HepG2 (cell line): ENCODE results near the gene SLC22A15. TPM values are rescaled to one million over a fixed set of nuclear protein-coding genes. Genes with fewer than 3 reads are reported as not detected.
A peak's percentile ranks its signal among the peaks of the same experiment; 100 is the strongest.

ENCODE experiments used
- ARID2 ChIP-seq: sonication (generic); formaldehyde crosslinking; IDR thresholded peaks from 2 replicates; pipeline ENCODE4 v1.8.1; 2022; ENCODE audit warnings: mild to moderate bottlenecking, missing genetic modification reagents, borderline replicate concordance
- ATRX ChIP-seq: sonication (generic); formaldehyde crosslinking; IDR thresholded peaks from 2 replicates; pipeline ENCODE4 v1.4.0; 2020; ENCODE audit warnings: missing genetic modification reagents, borderline replicate concordance
- CCAR2 ChIP-seq: fragments of 200-400 bp; formaldehyde crosslinking; optimal IDR thresholded peaks from 2 replicates; pipeline ENCODE3; 2018; ENCODE audit warnings: low read depth, mild to moderate bottlenecking, low read length, moderate library complexity
- DMAP1 ChIP-seq: IDR thresholded peaks from 2 replicates; pipeline ENCODE4 v1.6.1; 2016
- FOXA1 ChIP-seq, 2 experiments: fragments of 450-650 bp in 1 of 2; sonication (generic) in 1 of 2; formaldehyde crosslinking in 1 of 2; IDR thresholded peaks; 2 replicates each; pipeline versions ENCODE4 v1.4.0 to v1.6.1; 2016 to 2020; ENCODE audit warnings: missing genetic modification reagents in 1 of 2
- GATAD2A ChIP-seq: IDR thresholded peaks from 2 replicates; pipeline ENCODE4 v1.6.1; 2016
- HMG20A ChIP-seq: IDR thresholded peaks from 2 replicates; pipeline ENCODE4 v1.6.1; 2016; ENCODE audit warnings: borderline replicate concordance
- HNRNPK ChIP-seq: fragments of 200-400 bp; formaldehyde crosslinking; IDR thresholded peaks from 2 replicates; pipeline ENCODE4 v1.6.1; 2018; ENCODE audit warnings: low read length, low read depth, moderate library complexity, mild to moderate bottlenecking; ENCODE audit not compliant: poor library complexity, severe bottlenecking
- HOXD1 ChIP-seq: sonication (generic); formaldehyde crosslinking; IDR thresholded peaks from 2 replicates; pipeline ENCODE4 v1.5.0; 2020; ENCODE audit warnings: missing genetic modification reagents
- KAT7 ChIP-seq: IDR thresholded peaks from 2 replicates; pipeline ENCODE4 v1.6.1; 2018; ENCODE audit warnings: borderline replicate concordance, missing compliant biosample characterization
- KAT8 ChIP-seq: IDR thresholded peaks from 2 replicates; pipeline ENCODE4 v1.6.1; 2016; ENCODE audit warnings: missing genetic modification reagents, missing compliant biosample characterization
- NCOA5 ChIP-seq: sonication (generic); formaldehyde crosslinking; IDR thresholded peaks from 2 replicates; pipeline ENCODE4 v1.4.0; 2020; ENCODE audit warnings: missing genetic modification reagents
- NR2F1 ChIP-seq, 2 experiments: fragments of 450-650 bp in 1 of 2; formaldehyde crosslinking in 1 of 2; IDR thresholded peaks; 2 replicates each; pipeline versions ENCODE4 v1.5.0 to v1.6.1; 2016 to 2020; ENCODE audit warnings: mild to moderate bottlenecking in 1 of 2, missing compliant biosample characterization in 1 of 2, missing genetic modification reagents in 1 of 2, moderate library complexity in 1 of 2
- RARA ChIP-seq: IDR thresholded peaks from 2 replicates; pipeline ENCODE4 v1.6.1; 2016; ENCODE audit warnings: missing genetic modification reagents, missing compliant biosample characterization
- RCOR2 ChIP-seq: IDR thresholded peaks from 2 replicates; pipeline ENCODE4 v1.6.1; 2016; ENCODE audit warnings: missing biosample characterization, missing genetic modification reagents
- RFXAP ChIP-seq: sonication (generic); formaldehyde crosslinking; IDR thresholded peaks from 2 replicates; pipeline ENCODE4 v1.4.0; 2020; ENCODE audit warnings: missing genetic modification reagents, borderline replicate concordance
- ZFAT ChIP-seq: sonication (generic); formaldehyde crosslinking; conservative IDR thresholded peaks from 2 replicates; pipeline ENCODE4 v1.8.1; 2023; ENCODE audit warnings: missing genetic modification reagents, inconsistent platforms
- ZNF138 ChIP-seq: sonication (generic); formaldehyde crosslinking; IDR thresholded peaks from 2 replicates; pipeline ENCODE4 v1.5.0; 2020; ENCODE audit warnings: mild to moderate bottlenecking, low read depth, missing genetic modification reagents
- ZNF180 ChIP-seq: sonication (generic); formaldehyde crosslinking; IDR thresholded peaks from 2 replicates; pipeline ENCODE4 v1.4.0; 2020; ENCODE audit warnings: low read depth, missing genetic modification reagents, borderline replicate concordance
- ZNF441 ChIP-seq: sonication (generic); formaldehyde crosslinking; IDR thresholded peaks from 2 replicates; pipeline ENCODE4 v1.7.0; 2021; ENCODE audit warnings: missing genetic modification reagents, borderline replicate concordance
- ZNF589 ChIP-seq: sonication (generic); formaldehyde crosslinking; conservative IDR thresholded peaks from 2 replicates; pipeline ENCODE4 v1.8.0; 2022; ENCODE audit warnings: mild to moderate bottlenecking, moderate library complexity, missing genetic modification reagents
- ZSCAN31 ChIP-seq: sonication (generic); formaldehyde crosslinking; IDR thresholded peaks from 2 replicates; pipeline ENCODE4 v1.5.0; 2020; ENCODE audit warnings: low read depth, mild to moderate bottlenecking, missing genetic modification reagents
- polyA plus RNA-seq, 8 experiments: library from polyadenylated mRNA; depleted of rRNA in 3 of 8; stranded (reverse) in 7 of 8; unstranded in 1 of 8; fragments of >200 nt; fragmentation: Illumina TruSeq in 4 of 8; extraction: Trizol in 4 of 8; gene quantifications; 2 replicates each; pipeline versions ENCODE4 v1.2.1 to v1.2.3, GENCODE V29; 2011 to 2016; ENCODE audit warnings: low read depth in 4 of 8, missing spikeins in 1 of 8, mixed read lengths in 1 of 8; ENCODE audit not compliant: insufficient read depth in 1 of 8
- total RNA-seq, 5 experiments: library from RNA; depleted of rRNA; stranded (reverse); fragments of >200 nt; fragmentation: Illumina TruSeq; extraction: Trizol; gene quantifications; 2 replicates each; pipeline ENCODE4 v1.2.3, GENCODE V29; 2016; ENCODE audit warnings: low read depth in 1 of 5
- TF ChIP-seq, protein P1 (sequence below): sonication (generic); formaldehyde crosslinking; IDR thresholded peaks from 2 replicates; pipeline ENCODE4 v1.8.1; 2022; ENCODE audit warnings: mild to moderate bottlenecking, missing genetic modification reagents
- TF ChIP-seq, protein P2 (sequence below): sonication (generic); formaldehyde crosslinking; IDR thresholded peaks from 2 replicates; pipeline ENCODE4 v1.8.0; 2022; ENCODE audit warnings: missing genetic modification reagents, mild to moderate bottlenecking, moderate library complexity, borderline replicate concordance
- TF ChIP-seq, protein P3 (sequence below): sonication (generic); formaldehyde crosslinking; IDR thresholded peaks from 2 replicates; pipeline ENCODE4 v1.4.0; 2020; ENCODE audit warnings: mild to moderate bottlenecking, low read depth, missing genetic modification reagents
- TF ChIP-seq, protein P4 (sequence below): IDR thresholded peaks from 2 replicates; pipeline ENCODE4 v1.6.1; 2012; ENCODE audit warnings: inconsistent platforms
- TF ChIP-seq, protein P5 (sequence below): sonication (generic); formaldehyde crosslinking; IDR thresholded peaks from 2 replicates; pipeline ENCODE4 v1.5.0; 2020; ENCODE audit warnings: missing genetic modification reagents

SLC22A15 gene
- total and polyA plus RNA-seq, 2 of the 13 experiments (the other 11 are each of a cell fraction or from before 2014, with no cell fraction given): 0.24 to 1.7 TPM

DNA sequence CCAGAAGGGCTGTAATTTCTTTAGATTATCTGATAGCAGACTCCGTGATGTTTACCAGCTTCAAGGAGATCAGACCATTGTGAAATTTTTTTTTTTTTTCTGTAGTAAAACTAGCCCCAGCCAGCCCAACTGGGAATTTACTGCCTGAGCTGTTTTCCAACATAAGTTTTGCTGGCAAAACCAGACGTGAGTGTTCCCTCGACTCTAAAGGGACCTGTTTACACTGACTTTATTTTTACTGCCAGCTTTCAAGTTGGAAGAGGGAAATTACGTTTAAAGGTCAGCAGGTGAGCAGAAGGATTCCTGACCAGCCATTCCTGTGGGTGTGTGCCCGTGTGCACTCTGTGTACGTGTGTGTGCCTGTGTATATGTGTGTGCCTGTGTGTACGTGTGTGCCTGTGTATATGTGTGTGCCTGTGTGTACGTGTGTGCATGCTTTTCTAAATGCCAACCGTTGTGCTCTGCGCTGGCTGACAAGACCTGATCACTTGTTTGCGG is 135.3 kb downstream of the SLC22A15 start (continued):
- TF ChIP-seq, protein P1, sequence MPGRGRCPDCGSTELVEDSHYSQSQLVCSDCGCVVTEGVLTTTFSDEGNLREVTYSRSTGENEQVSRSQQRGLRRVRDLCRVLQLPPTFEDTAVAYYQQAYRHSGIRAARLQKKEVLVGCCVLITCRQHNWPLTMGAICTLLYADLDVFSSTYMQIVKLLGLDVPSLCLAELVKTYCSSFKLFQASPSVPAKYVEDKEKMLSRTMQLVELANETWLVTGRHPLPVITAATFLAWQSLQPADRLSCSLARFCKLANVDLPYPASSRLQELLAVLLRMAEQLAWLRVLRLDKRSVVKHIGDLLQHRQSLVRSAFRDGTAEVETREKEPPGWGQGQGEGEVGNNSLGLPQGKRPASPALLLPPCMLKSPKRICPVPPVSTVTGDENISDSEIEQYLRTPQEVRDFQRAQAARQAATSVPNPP: no peak
- TF ChIP-seq FOXA1 (IDR thresholded peaks at IDR 0.05) (no peak), FOXA1 (CRISPR knock-in tag; IDR thresholded peaks at IDR 0.05) (0 out of 2 replicates have a peak, but pooled peaks have one; percentile 10), CCAR2 (no peak), ZNF441 (CRISPR knock-in tag) (no peak), KAT7 (no peak), DMAP1 (CRISPR knock-in tag) (no peak), HNRNPK (no peak), NCOA5 (CRISPR knock-in tag) (no peak), GATAD2A (CRISPR knock-in tag) (peak; percentile 16; the same call in 1 of the 2 replicates), RFXAP (CRISPR knock-in tag) (no peak), ZNF589 (no peak), HMG20A (no peak), RARA (CRISPR knock-in tag) (peak; percentile 53), NR2F1 (CRISPR knock-in tag; IDR thresholded peaks at IDR 0.05) (0 out of 4 replicates have a peak, but pooled peaks of 1 of the 2 experiments have one; percentile 20), ZSCAN31 (CRISPR knock-in tag) (no peak), HOXD1 (no peak), ZNF180 (CRISPR knock-in tag) (no peak), KAT8 (CRISPR knock-in tag) (no peak), ZFAT (CRISPR knock-in tag) (no peak), ATRX (CRISPR knock-in tag) (no peak), ZNF138 (CRISPR knock-in tag) (no peak), ARID2 (no peak), RCOR2 (CRISPR knock-in tag) (0 out of 2 replicates have a peak, but pooled peaks have one; percentile 16)
- TF ChIP-seq, protein P2, sequence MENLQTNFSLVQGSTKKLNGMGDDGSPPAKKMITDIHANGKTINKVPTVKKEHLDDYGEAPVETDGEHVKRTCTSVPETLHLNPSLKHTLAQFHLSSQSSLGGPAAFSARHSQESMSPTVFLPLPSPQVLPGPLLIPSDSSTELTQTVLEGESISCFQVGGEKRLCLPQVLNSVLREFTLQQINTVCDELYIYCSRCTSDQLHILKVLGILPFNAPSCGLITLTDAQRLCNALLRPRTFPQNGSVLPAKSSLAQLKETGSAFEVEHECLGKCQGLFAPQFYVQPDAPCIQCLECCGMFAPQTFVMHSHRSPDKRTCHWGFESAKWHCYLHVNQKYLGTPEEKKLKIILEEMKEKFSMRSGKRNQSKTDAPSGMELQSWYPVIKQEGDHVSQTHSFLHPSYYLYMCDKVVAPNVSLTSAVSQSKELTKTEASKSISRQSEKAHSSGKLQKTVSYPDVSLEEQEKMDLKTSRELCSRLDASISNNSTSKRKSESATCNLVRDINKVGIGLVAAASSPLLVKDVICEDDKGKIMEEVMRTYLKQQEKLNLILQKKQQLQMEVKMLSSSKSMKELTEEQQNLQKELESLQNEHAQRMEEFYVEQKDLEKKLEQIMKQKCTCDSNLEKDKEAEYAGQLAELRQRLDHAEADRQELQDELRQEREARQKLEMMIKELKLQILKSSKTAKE (CRISPR knock-in tag): no peak
- TF ChIP-seq, protein P3, sequence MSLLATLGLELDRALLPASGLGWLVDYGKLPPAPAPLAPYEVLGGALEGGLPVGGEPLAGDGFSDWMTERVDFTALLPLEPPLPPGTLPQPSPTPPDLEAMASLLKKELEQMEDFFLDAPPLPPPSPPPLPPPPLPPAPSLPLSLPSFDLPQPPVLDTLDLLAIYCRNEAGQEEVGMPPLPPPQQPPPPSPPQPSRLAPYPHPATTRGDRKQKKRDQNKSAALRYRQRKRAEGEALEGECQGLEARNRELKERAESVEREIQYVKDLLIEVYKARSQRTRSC (CRISPR knock-in tag): no peak
- TF ChIP-seq, protein P4, sequence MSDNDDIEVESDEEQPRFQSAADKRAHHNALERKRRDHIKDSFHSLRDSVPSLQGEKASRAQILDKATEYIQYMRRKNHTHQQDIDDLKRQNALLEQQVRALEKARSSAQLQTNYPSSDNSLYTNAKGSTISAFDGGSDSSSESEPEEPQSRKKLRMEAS: peak; percentile 40; the same call in 1 of the 2 replicates
- TF ChIP-seq, protein P5, sequence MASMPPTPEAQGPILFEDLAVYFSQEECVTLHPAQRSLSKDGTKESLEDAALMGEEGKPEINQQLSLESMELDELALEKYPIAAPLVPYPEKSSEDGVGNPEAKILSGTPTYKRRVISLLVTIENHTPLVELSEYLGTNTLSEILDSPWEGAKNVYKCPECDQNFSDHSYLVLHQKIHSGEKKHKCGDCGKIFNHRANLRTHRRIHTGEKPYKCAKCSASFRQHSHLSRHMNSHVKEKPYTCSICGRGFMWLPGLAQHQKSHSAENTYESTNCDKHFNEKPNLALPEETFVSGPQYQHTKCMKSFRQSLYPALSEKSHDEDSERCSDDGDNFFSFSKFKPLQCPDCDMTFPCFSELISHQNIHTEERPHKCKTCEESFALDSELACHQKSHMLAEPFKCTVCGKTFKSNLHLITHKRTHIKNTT (CRISPR knock-in tag): no peak
